ENCODE data around the gene XYLT1.

The XYLT1 gene

GRCh38 chr16:17447101-17447569, 23.6 kb downstream of the XYLT1 start:
- no peak for TF ChIP-seq JUND (IDR thresholded peaks at IDR 0.05; ENCODE audit: low read depth)
- no peak for DNase-seq (ENCODE audit: low read depth in 1 of 2, low spot score in 1 of 2)
- in situ Hi-C loops (cut with HindIII; ENCODE audit: low pct_unique_long_range_greater_than_20kb, low sequenced_read_pairs) = no loop called here

GRCh38 chr16:17446661-17447060, 24.1 kb downstream of the XYLT1 start:
- no peak for TF ChIP-seq JUND (IDR thresholded peaks at IDR 0.05; ENCODE audit: low read depth)
- in situ Hi-C loops (cut with HindIII; ENCODE audit: low pct_unique_long_range_greater_than_20kb, low sequenced_read_pairs) = no loop called here
- no peak for DNase-seq (ENCODE audit: low read depth in 1 of 2, low spot score in 1 of 2)

GRCh38 chr16:17445421-17445820, 25.3 kb downstream of the XYLT1 start:
- DNase-seq (ENCODE audit: low read depth in 1 of 2, low spot score in 1 of 2) = no peak
- in situ Hi-C loops (cut with HindIII; ENCODE audit: low pct_unique_long_range_greater_than_20kb, low sequenced_read_pairs) = no loop called here
- TF ChIP-seq JUND (IDR thresholded peaks at IDR 0.05; ENCODE audit: low read depth) = no peak

GRCh38 chr16:17444658-17445057, 26.1 kb downstream of the XYLT1 start:
- TF ChIP-seq JUND (IDR thresholded peaks at IDR 0.05; ENCODE audit: low read depth) = no peak
- in situ Hi-C loops (cut with HindIII; ENCODE audit: low pct_unique_long_range_greater_than_20kb, low sequenced_read_pairs) = no loop called here
- DNase-seq (ENCODE audit: low read depth in 1 of 2, low spot score in 1 of 2) = no peak

- in situ Hi-C loops (cut with HindIII; ENCODE audit: low pct_unique_long_range_greater_than_20kb, low sequenced_read_pairs) = no loop called here
- TF ChIP-seq JUND (IDR thresholded peaks at IDR 0.05; ENCODE audit: low read depth) = no peak
- DNase-seq (ENCODE audit: low read depth in 1 of 2, low spot score in 1 of 2) = no peak
These were observed 30.6 kb downstream of the XYLT1 start for GRCh38 chr16:17440131-17440530.

GRCh38 chr16:17439580-17439979, 31.2 kb downstream of the XYLT1 start:
- no peak for TF ChIP-seq JUND (IDR thresholded peaks at IDR 0.05; ENCODE audit: low read depth)
- DNase-seq (ENCODE audit: low read depth in 1 of 2, low spot score in 1 of 2) = no peak
- in situ Hi-C loops (cut with HindIII; ENCODE audit: low pct_unique_long_range_greater_than_20kb, low sequenced_read_pairs) = no loop called here

- TF ChIP-seq JUND (IDR thresholded peaks at IDR 0.05; ENCODE audit: low read depth) = no peak
- in situ Hi-C loops (cut with HindIII; ENCODE audit: low pct_unique_long_range_greater_than_20kb, low sequenced_read_pairs) = no loop called here
- no peak for DNase-seq (ENCODE audit: low read depth in 1 of 2, low spot score in 1 of 2)
These were observed 32.8 kb downstream of the XYLT1 start for GRCh38 chr16:17437981-17438380.

GRCh38 chr16:17437127-17437720, 33.5 kb downstream of the XYLT1 start:
- in situ Hi-C loops (cut with HindIII; ENCODE audit: low pct_unique_long_range_greater_than_20kb, low sequenced_read_pairs) = no loop called here
- peak in 1 of 2 experiments; percentile 24 for DNase-seq (ENCODE audit: low read depth in 1 of 2, low spot score in 1 of 2)
- no peak for TF ChIP-seq JUND (IDR thresholded peaks at IDR 0.05; ENCODE audit: low read depth)

GRCh38 chr16:17435318-17435717, 35.4 kb downstream of the XYLT1 start:
- no peak for DNase-seq (ENCODE audit: low read depth in 1 of 2, low spot score in 1 of 2)
- in situ Hi-C loops (cut with HindIII; ENCODE audit: low pct_unique_long_range_greater_than_20kb, low sequenced_read_pairs) = no loop called here
- no peak for TF ChIP-seq JUND (IDR thresholded peaks at IDR 0.05; ENCODE audit: low read depth)

- in situ Hi-C loops (cut with HindIII; ENCODE audit: low pct_unique_long_range_greater_than_20kb, low sequenced_read_pairs) = no loop called here
- no peak for DNase-seq (ENCODE audit: low read depth in 1 of 2, low spot score in 1 of 2)
- no peak for TF ChIP-seq JUND (IDR thresholded peaks at IDR 0.05; ENCODE audit: low read depth)
These were observed 36.9 kb downstream of the XYLT1 start for GRCh38 chr16:17433577-17434451.

GRCh38 chr16:17432901-17433576, 37.7 kb downstream of the XYLT1 start:
- in situ Hi-C loops (cut with HindIII; ENCODE audit: low pct_unique_long_range_greater_than_20kb, low sequenced_read_pairs) = no loop called here
- TF ChIP-seq JUND (IDR thresholded peaks at IDR 0.05; ENCODE audit: low read depth) = no peak
- no peak for DNase-seq (ENCODE audit: low read depth in 1 of 2, low spot score in 1 of 2)

GRCh38 chr16:17431968-17432625, 38.7 kb downstream of the XYLT1 start:
- TF ChIP-seq JUND (IDR thresholded peaks at IDR 0.05; ENCODE audit: low read depth) = no peak
- DNase-seq (ENCODE audit: low read depth in 1 of 2, low spot score in 1 of 2) = no peak
- in situ Hi-C loops (cut with HindIII; ENCODE audit: low pct_unique_long_range_greater_than_20kb, low sequenced_read_pairs) = no loop called here
